Stimulated activated CD8-positive, alpha-beta memory T cell treated with anti-CD3 and anti-CD28 coated beads, Interleukin-15, amount 100 ng/mL, for 4 hours (primary cell): ENCODE data around the gene KDM1A.

ENCODE experiments used
- DNase-seq, 2 donors: peaks; one replicate each; pipeline ENCODE4 v3.0.0-alpha.2; 2020; ENCODE audit warnings: low read depth in 2 of 2

Gene KDM1A

DNA sequence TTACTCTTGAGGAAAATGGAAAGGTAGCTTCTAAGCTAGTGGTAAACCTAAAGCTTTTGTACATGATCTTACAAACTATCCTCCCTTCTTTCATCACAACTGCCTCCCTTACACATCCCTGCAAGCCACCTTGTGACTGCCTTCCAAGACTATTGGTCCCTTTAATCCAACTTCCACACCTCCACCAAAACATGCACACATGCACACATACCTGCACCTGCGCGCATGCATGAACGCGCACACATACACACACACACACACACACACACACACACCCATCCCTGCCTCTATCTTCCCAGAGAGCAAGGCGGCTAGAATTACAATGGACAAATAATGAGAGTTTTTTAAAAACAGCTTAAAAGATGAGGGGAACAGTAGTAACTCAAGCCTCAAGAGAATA, 91.1 kb downstream of the KDM1A start:
- DNase-seq: no peak

DNA sequence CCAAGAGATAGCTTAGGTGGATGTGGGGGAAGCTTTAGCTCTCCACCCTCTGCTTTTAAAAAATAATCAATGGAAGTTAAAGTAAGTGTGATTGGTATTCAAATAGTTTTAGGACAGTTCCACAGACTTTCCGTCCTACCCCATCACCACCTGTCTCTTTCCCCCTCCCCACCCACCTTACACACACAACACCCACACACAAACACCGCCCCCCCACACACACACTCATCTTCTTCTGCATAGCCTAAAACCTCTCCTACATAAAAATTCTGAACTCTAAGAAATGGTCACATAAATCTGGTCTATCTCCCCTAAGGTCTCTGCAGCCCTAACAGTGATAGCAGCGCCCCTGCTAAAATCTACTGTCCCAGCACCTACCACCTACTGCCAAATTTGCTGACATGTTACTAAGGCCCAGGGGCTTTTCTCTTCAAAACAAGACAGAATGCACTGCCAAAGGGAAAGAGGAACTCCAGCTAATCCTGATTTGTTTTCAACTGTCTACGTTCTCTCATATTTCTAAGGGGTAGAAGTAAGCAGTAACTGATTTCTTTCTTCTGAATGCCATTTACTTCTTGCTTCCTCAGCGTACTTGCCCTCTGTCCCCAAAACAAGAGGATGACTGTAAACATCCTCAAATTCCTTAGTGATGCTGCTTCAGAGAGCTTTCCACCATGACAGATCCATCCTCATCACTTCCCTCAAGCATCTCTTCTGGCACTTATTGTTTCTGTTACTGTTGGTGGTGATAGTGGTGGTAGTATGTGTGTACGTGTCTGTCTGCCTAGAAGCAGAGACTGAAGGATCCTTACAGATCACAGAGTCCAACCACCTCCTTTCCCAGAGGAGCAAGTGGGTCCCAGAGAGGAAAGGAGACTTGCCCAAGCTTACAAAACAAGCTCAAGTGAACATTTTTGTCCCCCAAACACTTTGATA, 92.6 kb downstream of the KDM1A start:
- no peak for DNase-seq

DNA sequence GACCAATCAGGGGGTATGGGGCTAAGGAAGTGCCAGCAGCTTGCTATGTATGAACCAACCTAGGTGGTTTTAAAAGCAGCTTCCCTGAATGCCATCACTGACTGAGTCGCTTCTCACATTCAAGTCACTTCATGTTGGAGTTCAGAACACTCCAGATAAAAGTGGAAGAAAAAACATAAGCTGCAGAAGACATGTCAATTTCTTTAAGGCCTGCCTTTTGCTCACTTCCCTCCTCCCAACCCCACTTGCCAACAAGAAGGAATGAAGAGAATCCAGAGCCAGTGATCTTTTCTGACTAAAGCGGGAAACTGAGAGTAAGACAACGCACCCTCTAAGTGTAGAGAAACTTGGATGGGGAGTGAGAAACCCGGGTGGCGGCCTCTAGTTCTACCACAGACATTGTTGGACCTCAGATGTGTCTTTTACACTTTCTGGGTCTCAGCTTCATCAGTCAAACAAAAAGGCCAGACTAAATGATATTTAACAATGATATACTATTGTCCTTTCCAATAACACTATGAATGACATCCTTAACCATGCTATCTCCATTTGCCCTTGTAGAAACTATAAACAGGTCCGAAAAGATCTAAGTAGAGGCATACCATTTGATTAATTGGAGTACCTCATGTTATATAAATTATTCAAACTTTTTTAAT, 95.3 kb downstream of the KDM1A start:
- DNase-seq: no peak

DNA sequence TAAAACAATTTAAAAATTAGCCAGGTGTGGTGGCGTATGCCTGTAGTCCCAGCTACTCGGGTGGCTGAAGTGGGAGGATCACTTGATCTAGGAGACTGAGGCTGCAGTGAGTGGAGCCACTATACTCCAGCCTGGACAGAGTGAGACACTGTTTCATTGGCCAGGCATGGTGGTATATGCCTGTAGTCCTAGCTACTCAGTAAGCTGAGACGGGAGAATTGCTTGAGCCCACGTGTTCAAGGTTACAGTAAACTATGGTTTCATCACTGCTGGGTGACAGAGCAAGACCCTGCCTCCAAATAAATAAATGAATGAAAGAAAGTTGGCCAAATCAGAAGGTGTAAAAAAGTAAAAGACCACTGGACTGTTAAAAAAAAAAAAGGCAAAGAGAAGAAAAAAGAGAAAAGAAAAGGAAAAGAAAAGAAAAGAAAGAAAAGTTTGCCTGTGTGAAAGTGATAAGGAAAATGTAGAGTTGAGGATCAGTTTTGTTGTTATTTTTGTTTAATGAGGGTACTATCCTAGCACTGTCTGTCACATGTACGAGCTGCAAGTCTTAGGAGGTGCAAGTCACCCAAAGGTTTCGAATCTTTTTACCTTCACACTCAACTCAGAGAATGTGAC, 97.1 kb downstream of the KDM1A start:
- no peak for DNase-seq

DNA sequence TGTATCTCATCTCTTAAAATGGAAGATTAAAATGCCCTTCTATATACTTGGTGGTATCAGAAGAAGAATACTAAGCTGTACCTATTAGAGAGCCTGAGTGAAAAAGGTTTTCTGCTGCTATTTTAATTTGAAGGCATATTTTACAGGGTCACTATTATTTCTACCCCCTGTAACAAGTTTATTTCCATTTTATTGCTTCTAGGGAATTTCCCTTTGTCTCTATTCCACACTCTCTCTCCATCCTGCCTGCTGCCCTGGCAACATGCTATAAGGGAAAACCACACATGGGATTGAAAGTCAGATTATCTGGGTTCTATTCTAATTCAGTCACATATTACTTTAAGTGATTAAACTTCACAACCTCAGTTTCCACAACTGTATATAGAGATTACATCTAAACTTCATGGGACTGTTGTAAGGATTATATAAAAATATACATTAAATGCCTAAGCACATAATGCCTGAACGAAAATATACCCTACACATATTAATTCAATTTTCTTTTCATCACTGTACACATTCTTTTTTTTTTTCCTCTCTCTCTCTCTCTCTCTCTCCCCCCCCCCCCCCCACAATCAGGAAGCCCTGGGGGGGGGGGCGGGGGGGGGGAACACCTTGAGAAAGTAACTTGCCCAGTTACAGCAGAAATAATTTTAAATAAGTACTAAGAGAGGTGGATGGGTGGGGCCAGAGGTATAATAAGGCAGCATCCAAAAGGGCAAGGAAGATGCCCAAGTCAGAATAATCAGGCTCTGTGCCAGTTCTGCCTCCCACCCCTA, 97.8 kb downstream of the KDM1A start:
- no peak for DNase-seq

DNA sequence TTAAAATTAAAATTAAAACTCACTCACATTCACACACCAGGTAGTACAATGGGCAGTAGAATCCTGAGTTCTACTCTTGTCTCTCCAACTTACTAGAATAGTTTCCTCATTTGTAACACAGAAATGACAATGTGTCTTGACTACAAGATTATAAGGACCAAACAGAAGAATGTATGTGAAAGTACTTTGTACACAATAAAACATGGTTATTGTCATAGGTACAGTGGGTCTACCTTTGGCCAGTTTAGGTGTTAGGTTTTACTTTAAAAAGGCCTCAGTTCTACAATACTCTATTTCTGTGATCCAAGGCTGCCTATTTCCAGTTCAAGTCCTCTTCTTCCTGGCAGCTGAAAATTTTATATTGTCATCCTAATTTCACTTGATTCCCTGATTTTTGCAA, 99.1 kb downstream of the KDM1A start:
- no peak for DNase-seq

DNA sequence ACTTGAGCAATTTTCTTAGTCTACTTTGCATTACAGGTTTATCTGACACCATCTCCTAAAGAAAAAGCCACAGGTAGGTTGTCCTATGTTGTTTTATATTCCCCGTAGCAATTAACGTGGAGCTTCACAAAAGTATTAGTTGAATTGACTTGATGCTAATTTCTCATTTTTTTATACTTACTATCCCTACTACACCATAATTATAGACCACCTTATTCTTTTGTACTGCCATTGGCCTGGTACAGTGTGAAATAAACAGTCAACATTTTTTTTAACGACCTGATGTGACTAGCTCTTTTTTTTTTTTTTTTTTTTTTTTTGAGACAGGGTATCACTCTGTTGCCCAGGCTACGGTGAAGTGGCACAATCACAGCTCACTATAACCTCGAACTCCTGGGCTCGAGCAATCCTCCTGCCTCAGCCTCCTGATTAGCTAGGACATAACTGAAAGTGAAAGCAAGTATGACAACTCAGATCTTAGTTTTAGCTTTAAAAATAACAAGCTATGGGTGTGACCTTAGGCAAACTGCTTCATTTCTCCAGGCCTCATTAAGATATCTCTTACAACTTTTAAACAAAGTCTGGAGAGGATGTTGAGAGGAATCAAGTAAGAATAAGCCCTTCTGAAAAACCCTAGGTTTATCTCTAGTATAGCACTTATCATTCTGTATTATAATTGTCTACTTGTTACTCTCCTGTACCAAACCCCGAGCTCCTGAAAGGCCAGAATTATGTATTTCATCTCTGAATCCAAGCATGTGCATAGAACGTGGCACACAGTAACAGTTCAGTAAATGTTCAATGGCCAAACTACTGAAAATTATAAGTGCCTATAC, 99.9 kb downstream of the KDM1A start:
- DNase-seq: no peak

DNA sequence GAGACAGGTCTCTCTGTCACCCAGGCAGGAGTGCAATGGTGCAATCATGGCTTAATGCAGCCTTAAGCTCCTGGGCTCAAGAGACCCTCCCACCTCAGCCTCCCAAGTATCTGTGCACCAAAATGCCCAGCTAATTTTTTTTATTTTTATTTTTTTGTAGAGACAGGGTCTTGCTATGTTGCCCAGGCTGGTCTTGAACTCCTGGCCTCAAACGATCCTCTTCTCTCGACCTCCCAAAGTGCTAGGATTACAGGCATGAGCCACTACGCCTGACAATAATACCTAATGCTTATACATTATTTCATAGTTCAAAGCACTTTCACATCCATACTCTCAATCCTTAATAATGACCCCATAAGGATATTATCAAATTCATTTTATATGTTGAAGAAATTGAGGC, 101.1 kb downstream of the KDM1A start:
- DNase-seq: no peak

DNA sequence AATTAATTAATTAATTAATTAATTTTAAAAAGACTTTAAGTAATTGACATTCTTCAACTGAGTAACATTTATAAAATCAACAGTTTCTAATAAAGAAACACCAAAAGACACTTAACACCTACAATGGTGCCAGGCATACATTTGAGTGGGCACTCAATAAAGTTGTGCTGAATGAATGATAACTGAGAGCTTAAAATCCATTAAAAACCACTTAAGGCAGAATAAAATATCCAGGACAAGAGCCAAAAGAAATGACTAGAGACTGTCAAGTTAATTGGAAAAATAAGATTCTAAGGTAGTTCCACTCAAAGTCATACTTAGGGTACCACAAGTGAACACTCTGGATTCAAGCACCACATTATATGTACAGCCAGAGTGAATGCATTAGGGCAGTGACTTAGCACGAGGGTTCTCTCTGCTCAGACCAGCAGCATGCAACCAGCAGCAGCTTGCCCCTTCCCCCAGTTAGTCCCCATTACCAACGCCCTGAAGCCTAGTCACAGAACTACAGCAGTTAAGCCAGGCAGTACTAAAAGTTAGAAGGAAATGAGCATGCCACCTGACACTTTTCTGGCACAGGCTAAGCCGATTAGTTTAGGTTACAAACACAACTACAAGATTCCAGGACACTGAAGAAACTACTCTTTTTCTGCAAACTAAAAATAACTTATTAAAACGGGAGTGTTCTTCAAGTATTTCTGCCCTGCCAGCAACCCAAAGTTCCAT, 102.9 kb downstream of the KDM1A start:
- no peak for DNase-seq

DNA sequence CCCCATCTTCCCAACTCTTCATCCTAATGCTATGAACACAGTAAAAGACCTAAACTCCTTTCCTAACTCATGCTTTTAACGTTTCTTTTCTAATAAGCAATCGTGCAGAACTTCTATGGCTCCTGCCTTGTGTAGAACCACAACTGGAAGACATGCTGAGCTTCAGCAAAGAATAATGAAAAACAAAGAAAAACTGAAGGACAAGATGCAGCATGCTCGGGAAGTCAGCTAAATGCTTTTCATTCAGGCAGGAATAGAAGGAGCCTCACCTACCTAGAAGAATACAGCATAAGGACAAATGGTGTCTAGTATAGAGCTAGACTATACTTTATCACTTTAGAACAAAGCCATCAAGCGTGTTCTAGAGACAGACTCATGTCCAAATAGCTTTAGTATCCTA, 103.5 kb downstream of the KDM1A start:
- DNase-seq: no peak

DNA sequence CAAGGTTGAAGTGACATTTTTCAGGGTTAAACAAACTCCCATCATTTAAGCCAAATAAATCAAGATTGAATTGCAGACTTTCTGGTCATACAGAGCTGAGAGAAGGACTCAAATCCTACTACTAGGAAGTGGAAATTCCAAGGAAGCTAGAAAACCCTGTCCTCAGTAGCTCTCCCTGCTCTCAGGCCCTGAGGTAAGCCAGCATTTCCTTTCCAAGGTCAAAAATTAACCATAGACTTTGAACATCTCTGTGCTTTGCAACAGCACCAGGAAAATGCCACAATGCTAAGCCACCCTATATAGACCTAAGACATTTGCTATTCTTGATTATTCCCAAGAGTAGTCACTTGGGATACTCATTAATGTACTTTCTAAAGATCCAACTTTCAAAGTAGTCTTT, 104.3 kb downstream of the KDM1A start:
- DNase-seq: no peak

DNA sequence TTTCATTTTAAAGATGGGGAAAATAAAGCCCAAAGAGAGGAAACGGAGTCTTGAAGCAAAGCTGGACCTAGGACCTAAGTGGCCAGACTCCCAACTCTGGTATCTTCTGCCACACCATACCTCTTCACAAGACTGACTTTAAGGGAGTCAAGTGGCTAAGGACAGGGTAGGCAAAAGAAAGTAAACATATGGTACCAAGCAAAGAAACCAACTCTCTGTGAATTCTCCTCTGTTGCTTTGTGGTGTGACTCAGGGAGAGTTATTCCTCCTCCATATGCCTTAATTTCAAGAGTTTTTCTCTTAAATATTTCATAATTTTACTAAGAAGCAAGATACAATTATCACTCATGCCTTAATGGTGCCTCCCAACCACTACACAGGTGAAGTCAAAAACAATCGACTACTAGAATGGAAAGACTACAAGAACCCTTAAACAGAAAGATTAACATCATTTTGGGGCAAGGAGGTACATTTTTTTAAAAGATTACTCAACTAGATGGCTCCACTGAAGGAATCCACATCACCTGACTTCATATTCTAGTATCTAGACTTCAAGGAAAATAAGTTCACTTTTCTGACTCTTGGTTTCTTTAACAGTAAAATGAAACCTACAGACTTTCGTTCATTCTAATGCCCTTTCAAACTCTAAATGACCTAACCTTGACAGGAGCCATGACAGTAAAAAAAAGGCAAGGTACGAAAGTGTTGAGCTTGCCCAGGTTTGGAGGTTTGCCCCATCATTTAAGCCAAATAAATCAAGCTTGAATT, 105.2 kb downstream of the KDM1A start:
- DNase-seq: no peak

DNA sequence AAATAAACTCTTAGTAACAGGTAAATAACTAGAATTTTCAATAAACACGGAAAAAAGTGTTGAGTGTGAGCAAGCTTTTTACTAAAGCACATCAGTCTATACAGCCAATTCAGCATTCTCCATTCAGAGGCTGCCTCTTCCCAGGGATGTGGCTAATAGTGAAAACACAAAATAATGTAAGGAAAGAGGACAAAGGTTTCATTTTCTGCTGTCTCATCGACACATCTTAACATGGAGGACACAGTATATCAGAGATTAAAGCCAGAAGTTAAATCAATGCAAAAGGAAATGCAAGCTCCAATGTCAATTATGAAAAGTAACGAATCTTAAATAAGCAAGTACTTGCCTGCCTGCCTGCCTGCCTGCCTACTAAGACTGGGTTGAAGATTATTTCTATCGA, 106.2 kb downstream of the KDM1A start:
- DNase-seq: no peak

DNA sequence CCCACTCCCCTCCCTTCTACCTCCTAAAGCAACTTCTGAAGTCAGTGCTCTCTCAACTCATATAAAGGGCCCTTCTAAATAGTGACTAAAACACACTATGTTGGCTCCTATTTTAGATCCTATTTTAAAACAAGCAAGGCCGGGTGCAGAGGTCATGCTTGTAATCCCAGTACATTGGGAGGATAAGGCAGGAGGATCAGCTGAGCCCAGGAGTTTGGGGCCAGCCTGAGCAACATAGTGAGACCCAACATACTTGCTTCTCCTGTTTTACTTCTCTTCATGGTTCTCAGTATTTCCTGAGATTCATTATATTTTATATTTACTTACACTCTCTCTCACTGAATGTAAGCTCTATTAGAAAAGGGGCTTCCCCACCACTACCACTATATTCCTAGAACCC, 106.9 kb downstream of the KDM1A start:
- DNase-seq: no peak

DNA sequence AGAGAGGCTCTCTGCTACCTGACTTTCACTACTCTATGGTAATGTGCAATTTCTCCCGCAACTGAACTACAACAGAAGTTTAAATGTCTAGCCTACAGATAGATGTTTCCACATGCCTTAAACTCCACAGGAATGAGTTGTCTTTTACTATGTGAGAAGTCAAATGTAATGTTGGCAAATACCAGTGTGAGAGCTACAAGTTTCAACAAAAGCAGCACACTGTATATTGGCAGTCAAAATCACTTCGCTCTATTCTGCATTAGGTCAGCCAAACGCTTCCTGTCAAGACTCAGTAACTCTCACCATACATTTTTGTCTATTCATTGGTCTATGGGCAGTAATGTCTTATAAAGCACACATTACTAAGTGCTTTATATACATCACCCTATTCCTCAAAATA, 107.5 kb downstream of the KDM1A start:
- no peak for DNase-seq

DNA sequence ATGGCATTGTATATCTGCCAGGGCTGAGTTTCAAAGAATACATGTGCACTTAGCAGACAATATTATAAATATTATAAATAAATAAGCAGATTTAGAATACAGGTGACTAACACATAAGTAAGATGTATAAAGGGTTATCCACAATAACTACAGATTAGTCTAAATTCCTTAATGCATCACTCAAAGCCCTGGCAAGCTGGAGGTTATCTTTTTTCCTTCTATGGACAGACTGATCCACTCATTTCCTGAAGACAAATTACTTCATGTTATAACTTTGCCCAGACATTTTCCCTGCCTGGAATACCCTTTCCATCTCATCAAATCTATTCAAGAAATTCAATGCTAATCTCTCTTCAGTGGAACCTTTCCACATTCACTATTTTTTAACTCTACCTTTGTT, 110.6 kb downstream of the KDM1A start:
- DNase-seq: no peak

DNA sequence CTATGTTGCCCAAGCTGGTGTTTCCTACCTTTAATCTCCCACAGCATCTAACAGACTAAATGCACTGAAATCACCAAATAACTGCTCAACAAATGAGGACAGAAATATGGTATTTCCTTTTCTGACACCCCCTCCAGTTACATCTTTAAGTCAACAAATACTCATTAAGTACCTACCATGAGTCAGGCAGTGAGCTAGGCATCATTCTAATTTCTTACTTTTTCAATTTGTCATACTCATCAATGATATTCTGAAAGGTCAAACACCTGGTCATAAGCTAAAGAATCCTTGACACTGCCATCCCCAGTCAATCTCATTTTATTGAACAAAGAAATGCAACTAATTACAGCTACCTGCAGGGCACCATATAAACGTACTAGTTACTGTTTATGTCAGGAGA, 112.8 kb downstream of the KDM1A start:
- no peak for DNase-seq
